GM12892 (cell line): ENCODE measurements around the gene TMEM60.

Experiments used
- POLR2A ChIP-seq: IDR thresholded peaks from 2 replicates; pipeline ENCODE4 v1.6.1; 2011; ENCODE audit warnings: low read depth, low read length, control low read depth
- POLR2AphosphoS5 ChIP-seq: IDR thresholded peaks from 2 replicates; pipeline ENCODE4 v1.6.1; 2011; ENCODE audit warnings: low read depth, low read length, control low read depth
- TAF1 ChIP-seq: IDR thresholded peaks from 2 replicates; pipeline ENCODE4 v1.6.1; 2011; ENCODE audit warnings: low read depth, mild to moderate bottlenecking, control low read depth, low read length, borderline replicate concordance

- TF ChIP-seq POLR2AphosphoS5, result no peak
- no peak for TF ChIP-seq POLR2A
- no peak for TF ChIP-seq TAF1
These were observed 34.9 kb upstream of the TMEM60 start for GRCh38 chr7:77833136-77833535.
